Kidney epithelial cell (primary cell): ENCODE data around the gene APBB2. TPM values are rescaled to one million over a fixed set of nuclear protein-coding genes. Genes with fewer than 3 reads are reported as not detected.
A peak's percentile ranks its signal among the peaks of the same experiment; 100 is the strongest.

Experiments
- DNase-seq: peaks from one replicate; pipeline ENCODE4 v3.0.0-alpha.2; 2010; ENCODE audit warnings: low read depth
- H3K27me3 ChIP-seq: 2 replicates; pipeline ENCODE4 v1.6.0; 2011; ENCODE audit warnings: low read length; ENCODE audit not compliant: control insufficient read depth, insufficient read depth
- H3K36me3 ChIP-seq: 2 replicates; pipeline ENCODE4 v1.5.1; 2011; ENCODE audit warnings: low read length; ENCODE audit not compliant: control insufficient read depth, insufficient read depth
- H3K4me3 ChIP-seq: 2 replicates; pipeline ENCODE4 v1.5.1; 2011; ENCODE audit warnings: low read depth, mild to moderate bottlenecking, control low read depth, low read length
- total RNA-seq: library from RNA; depleted of rRNA; stranded (reverse); fragments of >200 nt; gene quantifications from 2 replicates; pipeline ENCODE4 v1.2.3, GENCODE V29; 2015
- TF ChIP-seq, protein P1 (sequence below): IDR thresholded peaks from 2 replicates; pipeline ENCODE4 v1.5.1; 2011; ENCODE audit warnings: mild to moderate bottlenecking, moderate library complexity, low read length, control low read depth, inconsistent platforms; ENCODE audit not compliant: insufficient read depth, poor library complexity, severe bottlenecking

APBB2 gene
- total RNA-seq, 1 donor from 2014 or later, result 52.0 TPM

DNA sequence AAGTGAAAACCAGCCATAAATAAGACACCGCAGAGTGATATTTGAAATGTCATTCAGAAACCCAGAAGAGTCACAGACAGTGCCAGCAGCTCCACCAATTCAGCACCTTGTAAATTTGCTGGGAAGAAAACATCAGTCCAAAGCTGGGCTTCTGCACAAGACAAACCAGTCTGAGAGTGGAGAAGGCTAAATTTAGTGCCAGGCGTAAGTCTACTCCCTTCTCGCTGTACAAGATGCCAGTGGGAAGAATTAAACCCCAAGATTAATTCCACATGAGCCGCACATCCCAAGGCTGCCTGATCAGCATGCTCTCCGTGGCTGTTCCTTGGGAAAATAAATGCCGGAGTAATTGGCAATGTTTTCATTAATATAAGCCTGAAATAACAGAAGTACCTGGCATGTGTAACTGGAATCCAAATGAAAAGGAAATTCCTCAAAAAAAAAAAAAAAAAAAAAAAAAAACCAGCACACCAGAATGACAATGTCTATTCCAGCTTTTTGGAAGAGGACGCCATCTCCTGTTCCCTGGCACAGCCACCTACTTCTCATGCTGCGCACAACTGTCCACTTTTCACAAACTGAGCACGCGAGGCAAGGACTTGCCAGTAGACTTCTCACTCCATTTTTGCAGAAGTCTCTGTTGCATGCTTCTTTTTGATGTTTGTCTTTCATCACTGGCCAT, 369.0 kb downstream of the APBB2 start:
- no peaks in the 10 kb centered on the region for H3K27me3 ChIP-seq
- DNase-seq, result no peak
- no peak overlapping the region for H3K4me3 ChIP-seq
- H3K36me3 ChIP-seq, result no peaks in the 10 kb centered on the region
- TF ChIP-seq, protein P1, sequence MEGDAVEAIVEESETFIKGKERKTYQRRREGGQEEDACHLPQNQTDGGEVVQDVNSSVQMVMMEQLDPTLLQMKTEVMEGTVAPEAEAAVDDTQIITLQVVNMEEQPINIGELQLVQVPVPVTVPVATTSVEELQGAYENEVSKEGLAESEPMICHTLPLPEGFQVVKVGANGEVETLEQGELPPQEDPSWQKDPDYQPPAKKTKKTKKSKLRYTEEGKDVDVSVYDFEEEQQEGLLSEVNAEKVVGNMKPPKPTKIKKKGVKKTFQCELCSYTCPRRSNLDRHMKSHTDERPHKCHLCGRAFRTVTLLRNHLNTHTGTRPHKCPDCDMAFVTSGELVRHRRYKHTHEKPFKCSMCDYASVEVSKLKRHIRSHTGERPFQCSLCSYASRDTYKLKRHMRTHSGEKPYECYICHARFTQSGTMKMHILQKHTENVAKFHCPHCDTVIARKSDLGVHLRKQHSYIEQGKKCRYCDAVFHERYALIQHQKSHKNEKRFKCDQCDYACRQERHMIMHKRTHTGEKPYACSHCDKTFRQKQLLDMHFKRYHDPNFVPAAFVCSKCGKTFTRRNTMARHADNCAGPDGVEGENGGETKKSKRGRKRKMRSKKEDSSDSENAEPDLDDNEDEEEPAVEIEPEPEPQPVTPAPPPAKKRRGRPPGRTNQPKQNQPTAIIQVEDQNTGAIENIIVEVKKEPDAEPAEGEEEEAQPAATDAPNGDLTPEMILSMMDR, result no peak

DNA sequence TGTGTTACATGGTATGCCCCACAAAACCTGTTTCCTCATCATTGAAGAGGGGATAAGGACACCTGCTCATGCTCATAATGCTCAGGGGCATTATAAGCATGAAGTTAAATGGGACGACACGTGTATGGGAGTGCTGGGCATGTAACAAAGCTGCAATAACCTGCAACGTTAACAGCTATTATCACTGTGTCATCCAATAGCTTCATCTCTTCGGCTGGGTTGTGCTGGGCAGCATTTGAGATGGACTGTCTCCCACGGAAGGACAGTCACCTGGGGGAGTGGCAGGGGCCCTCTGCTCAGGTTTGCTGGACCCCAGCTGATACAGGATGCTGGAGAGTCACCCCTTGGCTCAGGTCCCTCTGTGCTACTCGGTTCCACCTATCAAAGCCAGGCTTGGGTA, 370.1 kb downstream of the APBB2 start:
- DNase-seq, result no peak
- TF ChIP-seq, protein P1, result no peak
- Histone ChIP-seq H3K4me3 (no peak overlapping the region), H3K27me3 (no peaks in the 10 kb centered on the region), H3K36me3 (no peaks in the 10 kb centered on the region)

DNA sequence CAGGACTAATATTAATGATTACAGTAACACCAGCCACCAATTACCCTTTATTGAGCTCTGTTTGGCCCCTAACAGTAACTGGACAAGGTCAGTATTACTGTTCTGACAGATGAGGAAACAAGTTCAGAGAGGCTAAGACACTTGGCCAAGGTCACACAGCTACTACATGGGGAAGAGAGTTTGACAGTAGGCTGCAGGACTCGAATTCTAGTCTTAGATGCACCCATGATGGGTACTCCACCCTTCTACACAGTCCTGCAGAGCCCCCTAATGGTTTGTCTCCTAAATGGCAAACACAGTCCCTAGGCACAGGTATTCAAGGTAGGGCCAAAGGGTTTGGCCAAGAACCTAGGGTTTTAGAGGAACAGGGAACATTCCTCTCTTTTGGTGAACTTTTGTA, 370.6 kb downstream of the APBB2 start:
- Histone ChIP-seq H3K27me3 (no peaks in the 10 kb centered on the region), H3K4me3 (no peak overlapping the region), H3K36me3 (no peaks in the 10 kb centered on the region)
- TF ChIP-seq, protein P1, result peak; percentile 30
- DNase-seq, result no peak

DNA sequence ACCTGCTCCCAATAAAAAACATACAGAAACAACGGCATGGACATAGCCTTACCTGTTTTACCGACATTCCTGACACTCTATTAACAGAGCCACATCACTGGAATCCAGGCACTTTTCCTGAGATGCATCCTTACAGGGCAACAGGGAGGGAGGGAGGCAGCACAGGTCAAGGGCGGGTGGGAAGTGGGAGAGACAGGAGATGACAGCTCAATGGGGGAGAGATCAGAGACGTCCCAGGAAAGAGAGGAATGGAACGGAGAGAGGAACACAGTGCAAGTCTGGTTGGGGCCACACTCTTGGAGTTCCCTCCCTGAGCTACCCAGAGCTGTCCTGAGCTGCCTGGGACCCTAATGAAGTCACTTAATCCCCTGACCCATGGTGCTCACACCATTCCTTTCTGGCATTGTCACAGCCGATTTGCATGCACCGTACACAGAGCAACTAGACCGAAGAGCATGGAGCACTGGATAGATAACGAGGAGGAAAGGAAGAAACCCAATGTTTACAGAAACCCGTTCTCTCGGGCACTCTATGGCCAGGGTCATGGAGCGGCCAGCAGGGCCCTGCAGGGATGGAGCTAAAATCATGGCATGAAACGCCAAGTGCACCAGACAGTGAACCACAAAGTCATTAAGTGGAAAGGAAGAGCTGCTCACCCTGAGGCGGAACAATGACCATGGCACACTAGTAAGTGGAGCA, 371.5 kb downstream of the APBB2 start:
- TF ChIP-seq, protein P1, result no peak
- Histone ChIP-seq H3K27me3 (no peaks in the 10 kb centered on the region), H3K4me3 (no peak overlapping the region), H3K36me3 (no peaks in the 10 kb centered on the region)
- DNase-seq, result peak; percentile 19

DNA sequence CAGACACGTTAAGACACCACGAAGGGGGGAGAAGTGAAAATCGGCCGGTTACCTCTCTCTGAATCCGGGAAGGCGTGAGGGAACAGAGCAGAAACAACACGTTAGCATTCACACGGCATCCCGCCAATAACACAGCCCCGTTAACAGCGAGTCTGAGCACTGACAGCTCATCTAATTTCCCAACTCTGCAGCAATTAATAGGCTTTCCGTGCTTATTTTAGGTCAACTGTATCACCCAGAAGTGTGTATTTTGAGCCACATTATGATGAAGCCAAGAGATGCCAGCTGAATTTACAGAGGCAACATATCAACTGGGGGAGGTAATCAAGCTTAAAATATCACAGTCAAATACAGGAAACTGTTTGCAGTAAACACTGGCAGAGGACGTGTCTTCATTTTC, 372.0 kb downstream of the APBB2 start:
- Histone ChIP-seq H3K27me3 (no peaks in the 10 kb centered on the region), H3K4me3 (no peak overlapping the region), H3K36me3 (no peaks in the 10 kb centered on the region)
- no peak for DNase-seq
- TF ChIP-seq, protein P1, result no peak
